KG1 (cell line): ENCODE results near the gene CEP131.

Experiments
- DNase-seq: peaks from one replicate; lab custom pipeline; 2025; lab: John Stamatoyannopoulos, UW

The CEP131 gene

GRCh38 chr17:81187586-81188490, 34.9 kb downstream of the CEP131 start:
- no peak for DNase-seq

- DNase-seq: no peak
These were observed 35.6 kb downstream of the CEP131 start for GRCh38 chr17:81187120-81187519.

GRCh38 chr17:81186203-81186602, 36.6 kb downstream of the CEP131 start:
- DNase-seq: no peak

GRCh38 chr17:81184555-81184954, 38.2 kb downstream of the CEP131 start:
- no peak for DNase-seq

GRCh38 chr17:81183807-81184206, 39.0 kb downstream of the CEP131 start:
- DNase-seq: no peak

GRCh38 chr17:81183316-81183715, 39.4 kb downstream of the CEP131 start:
- no peak for DNase-seq

GRCh38 chr17:81182596-81182995, 40.2 kb downstream of the CEP131 start:
- no peak for DNase-seq

GRCh38 chr17:81181811-81182185, 41.0 kb downstream of the CEP131 start:
- DNase-seq: no peak

- DNase-seq: no peak
These were observed 41.6 kb downstream of the CEP131 start for GRCh38 chr17:81180836-81181810.

- DNase-seq: no peak
These were observed 42.9 kb downstream of the CEP131 start for GRCh38 chr17:81179861-81180260.

GRCh38 chr17:81179220-81179619, 43.5 kb downstream of the CEP131 start:
- no peak for DNase-seq

- DNase-seq: no peak
These were observed 44.4 kb downstream of the CEP131 start for GRCh38 chr17:81178136-81179091.

GRCh38 chr17:81176666-81177065, 46.1 kb downstream of the CEP131 start:
- no peak for DNase-seq

GRCh38 chr17:81173762-81174155, 49.0 kb downstream of the CEP131 start:
- no peak for DNase-seq

GRCh38 chr17:81173052-81173761, 49.6 kb downstream of the CEP131 start:
- DNase-seq: no peak

GRCh38 chr17:81171941-81172340, 50.8 kb downstream of the CEP131 start:
- DNase-seq: no peak

GRCh38 chr17:81170727-81171494, 51.9 kb downstream of the CEP131 start:
- DNase-seq: no peak

- no peak for DNase-seq
These were observed 52.9 kb downstream of the CEP131 start for GRCh38 chr17:81169870-81170309.

- no peak for DNase-seq
These were observed 55.1 kb downstream of the CEP131 start for GRCh38 chr17:81167638-81168037.

- no peak for DNase-seq
These were observed 55.6 kb downstream of the CEP131 start for GRCh38 chr17:81167194-81167524.
